HepG2 (cell line): Measurements from ENCODE around the gene NEURL1B. TPM values are rescaled to one million over a fixed set of nuclear protein-coding genes. Genes with fewer than 3 reads are reported as not detected.

Source experiments
- ATAC-seq: fragments of 200-7000 bp; cut with Tn5 transposase; 3 replicates; pipeline ENCODE4 v1.9.1; 2020; ENCODE audit warnings: mild to moderate bottlenecking, moderate library complexity
- BruUV-seq: library from RNA; stranded (reverse); fragments of 400-500 nt; replicated peaks from 2 replicates; lab custom pipeline; 2021; lab: Mats Ljungman, UMichigan
- CTCF ChIA-PET: fragments of 300-600 bp; formaldehyde crosslinking; extraction: SDS; loops from one replicate; lab custom pipeline; 2021; ENCODE audit warnings: low total read pairs, inconsistent platforms, low intra/inter-chr PET ratio; lab: Yijun Ruan, JAX
- POLR2A ChIA-PET: fragments of 350-600 bp; sonication (Branson Sonifier 250); formaldehyde crosslinking; loops from one replicate; lab custom pipeline; 2020; ENCODE audit warnings: antibody characterized with exemption, inconsistent platforms; lab: Yijun Ruan, JAX
- DNase-seq: peaks from one replicate; pipeline ENCODE4 v3.0.0-alpha.2; 2015; ENCODE audit warnings: low spot score
- FAIRE-seq: peaks from 3 replicates; lab custom pipeline; 2011; peaks lifted over from hg19 to GRCh38; lab: Jason Lieb, UNC
- H2AFZ ChIP-seq: one replicate; pipeline ENCODE4 v1.6.1; 2011; ENCODE audit warnings: low read length, inconsistent platforms
- H3K27ac ChIP-seq: fragments of 300-600 bp; 3 replicates; pipeline ENCODE4 v1.8.0; 2011; ENCODE audit warnings: mixed run types, mild to moderate bottlenecking, mixed read lengths, low read length, inconsistent platforms; ENCODE audit not compliant: insufficient read depth; ENCODE audit errors: extremely low read length
- H3K27me3 ChIP-seq, 2 experiments: fragments of 200-600 bp in 1 of 2; 2 replicates in 1 of 2; 3 replicates in 1 of 2; pipeline versions ENCODE4 v1.6.0 to v1.8.0; 2011; ENCODE audit warnings: low read length in 2 of 2, mild to moderate bottlenecking in 2 of 2, moderate library complexity in 2 of 2, inconsistent platforms in 1 of 2; ENCODE audit not compliant: insufficient read depth in 2 of 2, control insufficient read depth in 1 of 2
- H3K36me3 ChIP-seq, 2 experiments: fragments of 200-600 bp in 1 of 2; replicated peaks in 1 of 2; 2 replicates in 1 of 2; 3 replicates in 1 of 2; pipeline versions ENCODE4 v1.5.1 to v1.8.0; 2011; ENCODE audit warnings: low read length in 2 of 2, inconsistent platforms in 1 of 2; ENCODE audit not compliant: insufficient read depth in 2 of 2, control insufficient read depth in 1 of 2
- H3K4me1 ChIP-seq: 2 replicates; pipeline ENCODE4 v1.5.1; 2012; ENCODE audit warnings: low read length, inconsistent platforms; ENCODE audit not compliant: insufficient read depth
- H3K4me2 ChIP-seq: 2 replicates; pipeline ENCODE4 v1.6.0; 2011; ENCODE audit warnings: low read depth, low read length, inconsistent platforms
- H3K4me3 ChIP-seq, 3 experiments: fragments of 200-600 bp in 1 of 3; sonication (generic), shearing (Covaris generic) in 1 of 3; replicated peaks in 1 of 3; 2 replicates each; pipeline ENCODE4 v1.5.1; 2011 to 2016; ENCODE audit warnings: low read length in 3 of 3, inconsistent platforms in 2 of 3, low read depth in 2 of 3, mild to moderate bottlenecking in 2 of 3, control low read depth in 1 of 3, mixed read lengths in 1 of 3; ENCODE audit not compliant: insufficient read depth in 1 of 3
- H3K79me2 ChIP-seq: one replicate; pipeline ENCODE4 v1.6.1; 2011; ENCODE audit warnings: low read length, inconsistent platforms; ENCODE audit not compliant: insufficient read depth
- H3K9ac ChIP-seq: 2 replicates; pipeline ENCODE4 v1.6.0; 2011; ENCODE audit warnings: mild to moderate bottlenecking, low read depth, low read length, inconsistent platforms; ENCODE audit not compliant: insufficient read depth
- H3K9me3 ChIP-seq: 2 replicates; pipeline ENCODE4 v1.5.1; 2012; ENCODE audit warnings: mild to moderate bottlenecking, low read length
- H4K20me1 ChIP-seq: 2 replicates; pipeline ENCODE4 v1.6.0; 2011; ENCODE audit warnings: inconsistent platforms, mild to moderate bottlenecking, low read length, moderate library complexity; ENCODE audit not compliant: insufficient read depth
- HNRNPLL ChIP-seq: fragments of 200-400 bp; formaldehyde crosslinking; IDR thresholded peaks from 2 replicates; pipeline ENCODE4 v1.6.1; 2017; ENCODE audit warnings: mild to moderate bottlenecking, low read depth, low read length; ENCODE audit not compliant: poor library complexity, severe bottlenecking
- HOXA5 ChIP-seq: sonication (generic); formaldehyde crosslinking; IDR thresholded peaks from 2 replicates; pipeline ENCODE4 v1.4.0; 2020; ENCODE audit warnings: missing genetic modification reagents
- KLF16 ChIP-seq, 2 experiments: sonication (generic) in 1 of 2; formaldehyde crosslinking in 1 of 2; IDR thresholded peaks; 2 replicates each; pipeline versions ENCODE4 v1.6.1 to v1.8.0; 2016 to 2023; ENCODE audit warnings: missing genetic modification reagents in 2 of 2, missing compliant biosample characterization in 1 of 2
- MAZ ChIP-seq, 2 experiments: sonication (generic) in 1 of 2; formaldehyde crosslinking in 1 of 2; IDR thresholded peaks; 2 replicates each; pipeline versions ENCODE4 v1.5.0 to v1.6.1; 2012 to 2020; ENCODE audit warnings: low read depth in 2 of 2, mild to moderate bottlenecking in 2 of 2, borderline replicate concordance in 1 of 2, improper control_type of control experiment in 1 of 2, low read length in 1 of 2, missing genetic modification reagents in 1 of 2, moderate library complexity in 1 of 2
- MED1 ChIP-seq: sonication (generic); formaldehyde crosslinking; IDR thresholded peaks from 2 replicates; pipeline ENCODE4 v1.4.0; 2020; ENCODE audit warnings: missing genetic modification reagents
- RARG ChIP-seq: sonication (generic); formaldehyde crosslinking; IDR thresholded peaks from 2 replicates; pipeline ENCODE4 v1.4.0; 2020; ENCODE audit warnings: low read depth, mild to moderate bottlenecking, missing genetic modification reagents
- RFXAP ChIP-seq: sonication (generic); formaldehyde crosslinking; IDR thresholded peaks from 2 replicates; pipeline ENCODE4 v1.4.0; 2020; ENCODE audit warnings: missing genetic modification reagents, borderline replicate concordance
- SMARCE1 ChIP-seq: fragments of 450-650 bp; IDR thresholded peaks from 2 replicates; pipeline ENCODE4 v1.6.1; 2017; ENCODE audit warnings: borderline replicate concordance
- UBTF ChIP-seq: sonication (generic); formaldehyde crosslinking; IDR thresholded peaks from 2 replicates; pipeline ENCODE4 v1.4.0; 2020; ENCODE audit warnings: mild to moderate bottlenecking, missing genetic modification reagents
- ZNF17 ChIP-seq: sonication (generic); formaldehyde crosslinking; IDR thresholded peaks from 2 replicates; pipeline ENCODE4 v1.5.0; 2020; ENCODE audit warnings: mild to moderate bottlenecking, missing genetic modification reagents
- ZNF414 ChIP-seq: sonication (generic); formaldehyde crosslinking; IDR thresholded peaks from 2 replicates; pipeline ENCODE4 v1.5.0; 2020; ENCODE audit warnings: missing genetic modification reagents
- ZNF569 ChIP-seq: sonication (generic); formaldehyde crosslinking; IDR thresholded peaks from 2 replicates; pipeline ENCODE4 v1.5.0; 2020; ENCODE audit warnings: mild to moderate bottlenecking, missing genetic modification reagents, moderate library complexity, borderline replicate concordance
- ZNF7 ChIP-seq: IDR thresholded peaks from 2 replicates; pipeline ENCODE4 v1.6.1; 2016; ENCODE audit warnings: missing biosample characterization, missing genetic modification reagents
- ZNF772 ChIP-seq: sonication (generic); formaldehyde crosslinking; IDR thresholded peaks from 2 replicates; pipeline ENCODE4 v1.5.0; 2020; ENCODE audit warnings: mild to moderate bottlenecking, missing genetic modification reagents
- WGBS: methylation state at CpG from one replicate; pipeline ENCODE4 v1.1.6; 2017; ENCODE audit warnings: low lambda C conversion rate; 5-methylcytosine and 5-hydroxymethylcytosine counted together
- in situ Hi-C: cut with HindIII; loops from 2 replicates; pipeline ENCODE4 v1.10.0; 2017; ENCODE audit warnings: low pct_unique_long_range_greater_than_20kb; ENCODE audit not compliant: extremely low pct_ligation_motif_present
- intact Hi-C: fragments of 100-400 bp; cut with micrococcal nuclease; formaldehyde crosslinking; loops from one replicate; pipeline ENCODE4 v1.10.0; 2022; ENCODE audit not compliant: unreplicated experiment
- polyA plus RNA-seq, 8 experiments: library from polyadenylated mRNA; depleted of rRNA in 3 of 8; stranded (reverse) in 7 of 8; unstranded in 1 of 8; fragments of >200 nt; fragmentation: Illumina TruSeq in 4 of 8; extraction: Trizol in 4 of 8; gene quantifications; 2 replicates each; pipeline versions ENCODE4 v1.2.1 to v1.2.3, GENCODE V29; 2011 to 2016; ENCODE audit warnings: low read depth in 4 of 8, missing spikeins in 1 of 8, mixed read lengths in 1 of 8; ENCODE audit not compliant: insufficient read depth in 1 of 8
- total RNA-seq, 5 experiments: library from RNA; depleted of rRNA; stranded (reverse); fragments of >200 nt; fragmentation: Illumina TruSeq; extraction: Trizol; gene quantifications; 2 replicates each; pipeline ENCODE4 v1.2.3, GENCODE V29; 2016; ENCODE audit warnings: low read depth in 1 of 5

NEURL1B gene
- total and polyA plus RNA-seq, 2 of the 13 experiments (the other 11 are each of a cell fraction or from before 2014, with no cell fraction given): 0.09 to 0.13 TPM

- DNase-seq (no peak), ATAC-seq (no peak), FAIRE-seq (no peak)
- Histone ChIP-seq H3K27me3 (peaks cover 6 to 10% of the 10 kb centered on the region in 2 experiments; a peak in 3 of 5 replicates), H3K36me3 (no peaks in the 10 kb centered on the region), H3K79me2 (no peaks in the 10 kb centered on the region), H3K4me1 (no peaks in the 10 kb centered on the region), H3K9me3 (no peaks in the 10 kb centered on the region), H2AFZ (no peak overlapping the region), H4K20me1 (no peaks in the 10 kb centered on the region), H3K4me3 (no peak overlapping the region), H3K27ac (no peak overlapping the region), H3K9ac (no peak overlapping the region), H3K4me2 (no peak overlapping the region)
- CTCF ChIA-PET: no interaction called here
- 48% methylated on average over 8 of the region's 8 CpGs for WGBS
- TF ChIP-seq RFXAP (CRISPR knock-in tag) (no peak), SMARCE1 (no peak), ZNF7 (CRISPR knock-in tag) (no peak), ZNF414 (CRISPR knock-in tag) (no peak), HOXA5 (CRISPR knock-in tag) (no peak), RARG (CRISPR knock-in tag) (no peak), MAZ (IDR thresholded peaks at IDR 0.05; ENCODE audit: borderline replicate concordance, low read depth, low read length) (no peak), MAZ (CRISPR knock-in tag; IDR thresholded peaks at IDR 0.05; ENCODE audit: low read depth) (no peak), KLF16 (CRISPR knock-in tag; IDR thresholded peaks at IDR 0.05) (no peak), ZNF772 (CRISPR knock-in tag) (no peak), MED1 (no peak), HNRNPLL (no peak), ZNF569 (CRISPR knock-in tag) (no peak), UBTF (CRISPR knock-in tag) (no peak), ZNF17 (CRISPR knock-in tag) (no peak)
- POLR2A ChIA-PET: no interaction called here
- in situ Hi-C loops: no loop called here
- intact Hi-C loops: no loop called here
- BruUV-seq: no TSS peak
Observed at GRCh38 chr5:172594431-172594830, 46.6 kb upstream of the NEURL1B start.
